Measurements from ENCODE around the gene WDR5. TPM values are rescaled to one million over a fixed set of nuclear protein-coding genes. Genes with fewer than 3 reads are reported as not detected.
A peak's percentile ranks its signal among the peaks of the same experiment; 100 is the strongest.

Gene WDR5
- total RNA-seq, 1 donor from 2014 or later, result 28.2 TPM

DNA sequence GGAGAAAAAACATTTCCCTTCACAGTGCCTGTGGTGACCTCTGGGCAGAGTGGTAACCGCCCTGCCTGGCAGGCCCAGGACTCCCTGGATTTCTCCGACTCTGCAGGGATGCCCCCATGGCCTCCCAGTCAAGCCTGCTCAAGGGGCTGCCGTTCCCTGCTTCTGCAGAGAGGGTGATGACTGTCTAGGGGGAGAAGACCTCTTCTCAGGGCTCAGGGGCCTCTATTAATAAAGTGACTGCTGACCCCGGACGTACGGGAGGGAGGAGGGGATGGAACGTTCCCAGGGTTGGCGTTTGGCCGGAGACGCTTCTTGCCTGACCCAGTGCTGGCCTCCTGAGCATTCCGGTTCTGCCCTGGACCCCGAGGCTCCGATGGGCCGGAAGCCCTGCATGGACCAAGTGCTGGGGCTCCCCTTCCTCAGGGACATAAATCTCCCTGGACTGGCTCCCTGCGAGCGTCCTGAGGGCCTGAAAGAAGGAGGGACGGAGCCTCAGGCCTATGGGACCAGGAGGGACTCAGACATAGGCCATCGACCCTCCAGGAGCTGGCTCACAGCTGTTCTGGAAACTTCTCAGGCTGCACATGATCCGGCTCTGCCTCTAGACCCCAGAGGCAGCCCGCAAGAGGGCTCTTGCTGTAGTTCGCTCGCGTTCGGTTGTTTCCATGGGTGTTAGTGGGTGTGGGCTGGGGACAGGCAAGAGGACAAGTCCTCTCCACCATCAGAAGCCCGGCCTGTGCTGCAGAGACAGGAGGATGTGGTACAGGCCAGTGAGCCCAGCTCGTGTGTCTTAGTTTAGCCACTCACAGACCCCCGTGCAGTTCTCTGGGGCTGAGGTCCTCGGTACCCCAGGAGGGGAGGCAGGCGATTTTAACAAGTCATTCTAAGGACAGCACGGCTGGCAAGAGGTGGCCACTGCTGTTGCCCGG lies 36.6 kb downstream of the WDR5 start:
- Histone ChIP-seq H3K4me1 (ENCODE audit: control insufficient read depth in 3 of 3, insufficient read depth in 3 of 3, low read length in 3 of 3) (peaks cover 29 to 35% (median 30%) of the 10 kb centered on the region in 3 donors), H3K27ac (ENCODE audit: low read depth, low read length) (peak overlapping the region; percentile 54), H3K36me3 (ENCODE audit: control insufficient read depth in 3 of 3, insufficient read depth in 3 of 3, low read length in 3 of 3) (no peaks in the 10 kb centered on the region), H3K9me3 (ENCODE audit: control insufficient read depth in 3 of 3, low read length in 3 of 3) (no peaks in the 10 kb centered on the region), H3K4me3 (ENCODE audit: low read length in 3 of 3) (no peak overlapping the region), H3K9ac (ENCODE audit: low read depth in 1 of 3, low read length in 3 of 3) (peak overlapping the region in 1 of 3 donors; percentile 40), H3K27me3 (ENCODE audit: control insufficient read depth in 3 of 3, insufficient read depth in 3 of 3, low read length in 3 of 3) (peaks cover 0 to 14% (median 10%) of the 10 kb centered on the region in 3 donors)

DNA sequence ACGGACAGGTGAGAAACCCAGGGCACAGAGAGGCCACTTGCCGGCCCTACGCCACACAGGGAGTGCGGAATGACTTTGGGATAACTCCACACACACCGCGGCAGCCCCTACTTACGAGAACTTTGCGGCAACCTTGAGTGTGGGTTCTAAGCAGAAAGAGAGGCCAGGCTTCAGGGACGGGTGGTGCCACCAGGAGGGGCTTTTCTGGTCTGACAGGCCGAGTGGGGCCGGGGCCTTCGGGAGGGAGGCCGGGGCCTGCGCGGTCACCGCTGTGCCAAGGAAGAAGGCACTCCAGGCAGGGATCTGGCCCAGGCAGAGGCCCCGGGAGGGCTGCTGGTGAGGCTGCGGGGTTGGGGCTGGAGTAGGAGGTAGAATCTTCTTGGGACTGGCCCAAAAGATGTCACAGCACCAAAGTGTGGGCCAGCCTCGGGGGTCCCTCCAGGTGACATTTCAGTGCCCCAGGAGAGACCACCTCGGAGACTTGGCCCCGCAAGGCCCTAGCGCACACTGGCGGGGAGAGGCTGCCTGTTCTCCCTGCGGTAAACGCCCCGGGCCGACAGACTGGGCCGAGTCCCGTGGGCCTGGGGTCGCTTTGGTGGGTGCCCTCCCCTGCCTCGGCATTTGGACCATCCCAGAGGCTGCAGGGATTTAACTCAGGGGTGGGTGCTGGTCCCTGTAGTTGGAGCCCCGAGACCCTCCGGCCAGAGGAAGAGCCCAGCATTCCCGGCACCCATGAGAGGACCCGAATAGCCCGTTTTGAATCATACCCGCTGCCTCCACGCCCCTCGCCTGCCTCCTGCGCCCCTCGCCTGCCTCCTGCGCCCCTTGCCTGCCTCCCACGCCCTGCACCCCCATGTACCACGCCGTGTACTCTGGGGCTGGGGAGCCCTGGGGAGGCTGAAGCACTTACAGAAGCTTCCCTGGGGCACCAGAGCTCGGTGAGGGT lies 37.5 kb downstream of the WDR5 start:
- no peaks in the 10 kb centered on the region for H3K9me3 ChIP-seq (ENCODE audit: control insufficient read depth in 3 of 3, low read length in 3 of 3)
- peaks cover 0 to 16% (median 10%) of the 10 kb centered on the region in 3 donors for H3K27me3 ChIP-seq (ENCODE audit: control insufficient read depth in 3 of 3, insufficient read depth in 3 of 3, low read length in 3 of 3)
- peak overlapping the region; percentile 28 for H3K27ac ChIP-seq (ENCODE audit: low read depth, low read length)
- no peak overlapping the region for H3K4me3 ChIP-seq (ENCODE audit: low read length in 3 of 3)
- no peak overlapping the region for H3K9ac ChIP-seq (ENCODE audit: low read depth in 1 of 3, low read length in 3 of 3)
- H3K4me1 ChIP-seq (ENCODE audit: control insufficient read depth in 3 of 3, insufficient read depth in 3 of 3, low read length in 3 of 3), result peaks cover 33 to 40% (median 35%) of the 10 kb centered on the region in 3 donors
- H3K36me3 ChIP-seq (ENCODE audit: control insufficient read depth in 3 of 3, insufficient read depth in 3 of 3, low read length in 3 of 3), result no peaks in the 10 kb centered on the region

DNA sequence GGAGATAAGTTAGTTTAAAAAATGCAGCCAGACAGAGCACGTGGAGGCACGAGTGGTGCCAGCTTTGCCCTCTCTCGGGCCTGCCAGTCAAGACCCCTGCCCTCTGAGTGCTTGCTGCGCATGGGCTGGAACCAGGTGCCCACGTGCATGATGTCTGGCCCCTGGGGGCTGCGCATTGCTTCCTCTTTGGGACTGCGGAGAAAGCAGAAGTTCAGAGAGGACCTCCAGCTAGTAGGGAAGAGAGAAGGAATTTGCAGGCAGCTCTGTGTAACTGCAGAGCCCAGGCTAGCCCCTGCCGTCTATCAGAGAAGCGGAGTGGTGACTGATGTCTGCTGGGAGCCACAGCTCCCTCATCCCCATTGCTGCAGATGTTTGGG lies 38.2 kb downstream of the WDR5 start:
- H3K4me3 ChIP-seq (ENCODE audit: low read length in 3 of 3), result no peak overlapping the region
- peaks cover 0 to 16% (median 10%) of the 10 kb centered on the region in 3 donors for H3K27me3 ChIP-seq (ENCODE audit: control insufficient read depth in 3 of 3, insufficient read depth in 3 of 3, low read length in 3 of 3)
- peaks cover 39 to 47% (median 42%) of the 10 kb centered on the region in 3 donors for H3K4me1 ChIP-seq (ENCODE audit: control insufficient read depth in 3 of 3, insufficient read depth in 3 of 3, low read length in 3 of 3)
- H3K27ac ChIP-seq (ENCODE audit: low read depth, low read length), result no peak overlapping the region
- no peaks in the 10 kb centered on the region for H3K36me3 ChIP-seq (ENCODE audit: control insufficient read depth in 3 of 3, insufficient read depth in 3 of 3, low read length in 3 of 3)
- H3K9me3 ChIP-seq (ENCODE audit: control insufficient read depth in 3 of 3, low read length in 3 of 3), result no peaks in the 10 kb centered on the region
- H3K9ac ChIP-seq (ENCODE audit: low read depth in 1 of 3, low read length in 3 of 3), result no peak overlapping the region

DNA sequence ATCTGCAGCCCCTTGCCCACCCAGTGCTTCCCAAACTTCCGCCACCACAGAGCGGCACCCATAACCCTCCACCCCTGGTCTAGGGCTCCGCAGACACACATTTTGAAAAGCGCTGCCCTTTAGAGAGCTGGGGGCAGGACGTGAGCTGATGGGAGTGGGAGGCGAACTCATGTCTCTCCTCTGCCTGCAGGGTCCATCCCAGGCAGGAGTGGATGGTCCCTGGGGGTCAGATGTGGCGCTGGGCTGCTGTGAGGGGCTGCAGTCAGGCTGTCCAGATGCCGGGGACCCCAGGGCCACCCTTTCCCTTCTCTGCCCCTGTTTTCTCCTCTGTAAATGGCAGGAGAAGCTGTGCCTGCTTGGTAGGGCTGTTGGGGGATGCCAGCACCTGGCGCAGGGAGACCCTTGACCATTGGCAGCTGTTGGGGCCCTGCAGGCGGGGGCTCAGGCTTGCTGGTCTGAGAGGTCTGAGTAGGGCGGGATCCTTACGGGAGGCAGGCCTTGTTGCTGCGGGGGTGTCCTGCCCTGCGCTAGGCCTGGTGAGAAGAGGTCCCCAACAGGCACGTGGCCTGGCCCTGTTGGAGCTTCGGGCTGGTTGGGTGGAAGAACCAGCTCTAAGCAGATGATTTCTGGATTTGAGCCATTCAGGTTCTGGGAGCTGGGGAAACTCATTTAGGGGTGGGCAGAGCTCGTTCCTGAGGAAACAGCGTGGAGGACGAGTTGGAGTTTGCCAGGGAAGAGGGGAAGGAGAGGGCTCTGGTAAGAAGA lies 38.8 kb downstream of the WDR5 start:
- H3K27ac ChIP-seq (ENCODE audit: low read depth, low read length), result no peak overlapping the region
- H3K27me3 ChIP-seq (ENCODE audit: control insufficient read depth in 3 of 3, insufficient read depth in 3 of 3, low read length in 3 of 3), result peaks cover 0 to 16% (median 10%) of the 10 kb centered on the region in 3 donors
- H3K4me1 ChIP-seq (ENCODE audit: control insufficient read depth in 3 of 3, insufficient read depth in 3 of 3, low read length in 3 of 3), result peaks cover 45 to 51% (median 45%) of the 10 kb centered on the region in 3 donors
- no peaks in the 10 kb centered on the region for H3K9me3 ChIP-seq (ENCODE audit: control insufficient read depth in 3 of 3, low read length in 3 of 3)
- no peaks in the 10 kb centered on the region for H3K36me3 ChIP-seq (ENCODE audit: control insufficient read depth in 3 of 3, insufficient read depth in 3 of 3, low read length in 3 of 3)
- H3K9ac ChIP-seq (ENCODE audit: low read depth in 1 of 3, low read length in 3 of 3), result peak overlapping the region in 1 of 3 donors; percentile 25
- H3K4me3 ChIP-seq (ENCODE audit: low read length in 3 of 3), result no peak overlapping the region

DNA sequence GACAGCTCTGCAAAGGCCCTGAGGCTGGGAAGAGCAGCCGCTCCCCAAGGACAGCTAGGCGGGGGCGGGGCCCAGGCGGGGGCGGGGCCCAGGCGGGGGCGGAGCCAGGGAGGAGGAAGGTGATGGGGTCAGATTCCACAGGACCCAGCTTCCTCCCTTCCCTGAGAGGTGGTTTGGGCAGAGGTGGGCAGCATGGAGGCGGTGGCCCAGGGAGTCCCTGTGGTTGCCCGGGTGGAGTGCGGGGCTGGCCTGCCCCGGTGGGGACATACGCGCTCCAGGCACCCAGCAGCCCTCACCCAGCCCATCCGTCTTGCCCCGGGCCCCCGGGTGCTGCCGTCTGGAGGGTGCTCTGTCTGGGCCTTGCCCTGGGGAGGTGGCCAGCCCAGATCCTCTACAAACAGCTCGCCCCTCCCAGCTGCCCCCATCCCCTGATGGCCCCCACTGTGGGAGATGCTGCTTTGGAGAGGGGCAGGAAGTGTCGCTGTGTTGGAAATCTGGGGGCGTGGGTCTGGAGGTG lies 39.5 kb downstream of the WDR5 start:
- peak overlapping the region in 1 of 3 donors; percentile 76 for H3K9ac ChIP-seq (ENCODE audit: low read depth in 1 of 3, low read length in 3 of 3)
- no peaks in the 10 kb centered on the region for H3K36me3 ChIP-seq (ENCODE audit: control insufficient read depth in 3 of 3, insufficient read depth in 3 of 3, low read length in 3 of 3)
- H3K27me3 ChIP-seq (ENCODE audit: control insufficient read depth in 3 of 3, insufficient read depth in 3 of 3, low read length in 3 of 3), result peaks cover 0 to 16% (median 10%) of the 10 kb centered on the region in 3 donors
- H3K9me3 ChIP-seq (ENCODE audit: control insufficient read depth in 3 of 3, low read length in 3 of 3), result no peaks in the 10 kb centered on the region
- no peak overlapping the region for H3K4me3 ChIP-seq (ENCODE audit: low read length in 3 of 3)
- H3K4me1 ChIP-seq (ENCODE audit: control insufficient read depth in 3 of 3, insufficient read depth in 3 of 3, low read length in 3 of 3), result peaks cover 45 to 51% (median 45%) of the 10 kb centered on the region in 3 donors
- no peak overlapping the region for H3K27ac ChIP-seq (ENCODE audit: low read depth, low read length)

DNA sequence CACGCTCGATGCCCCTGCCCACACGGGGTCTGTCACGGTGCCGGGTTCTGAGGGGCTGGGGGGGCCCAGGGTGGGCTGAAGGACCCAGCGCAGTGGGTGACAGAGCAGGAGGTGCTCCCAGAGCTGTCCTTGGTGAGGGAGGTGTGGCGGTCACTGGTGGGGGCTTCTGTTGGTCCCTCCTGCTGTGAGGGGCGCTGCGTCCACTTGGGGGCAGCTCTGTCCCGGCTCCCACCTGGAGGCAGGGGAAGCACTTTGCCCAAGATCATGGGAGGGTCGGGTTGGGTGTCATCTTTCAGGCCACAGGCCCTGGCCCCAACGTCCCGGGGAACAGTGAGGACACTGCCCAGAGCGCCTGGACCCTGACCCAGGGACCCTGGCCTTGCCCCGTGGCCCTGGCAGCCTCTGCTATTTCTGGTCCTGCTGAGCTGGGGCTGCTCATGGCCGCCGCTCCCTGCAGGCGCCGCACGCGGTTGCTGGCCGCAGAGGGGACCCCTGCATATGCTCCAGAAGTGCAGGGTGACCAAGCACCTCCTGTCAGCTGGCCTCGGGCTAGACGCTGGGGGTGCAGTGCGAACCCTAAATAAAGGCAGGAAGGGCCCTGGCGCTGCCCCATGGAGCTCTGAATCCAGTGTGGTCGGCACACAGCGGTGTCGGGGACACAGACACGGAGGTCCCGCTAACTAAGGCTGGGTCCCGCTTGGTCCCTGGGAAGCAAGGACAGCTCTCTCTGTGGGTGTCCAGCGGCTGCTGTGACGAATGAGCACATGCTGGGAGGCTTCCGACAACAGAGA lies 40.1 kb downstream of the WDR5 start:
- H3K27me3 ChIP-seq (ENCODE audit: control insufficient read depth in 3 of 3, insufficient read depth in 3 of 3, low read length in 3 of 3), result peaks cover 0 to 16% (median 10%) of the 10 kb centered on the region in 3 donors
- peaks cover 45 to 51% (median 45%) of the 10 kb centered on the region in 3 donors for H3K4me1 ChIP-seq (ENCODE audit: control insufficient read depth in 3 of 3, insufficient read depth in 3 of 3, low read length in 3 of 3)
- no peaks in the 10 kb centered on the region for H3K36me3 ChIP-seq (ENCODE audit: control insufficient read depth in 3 of 3, insufficient read depth in 3 of 3, low read length in 3 of 3)
- peak overlapping the region; percentile 43 to 67 (median 46) for H3K4me3 ChIP-seq (ENCODE audit: low read length in 3 of 3)
- H3K9me3 ChIP-seq (ENCODE audit: control insufficient read depth in 3 of 3, low read length in 3 of 3), result no peaks in the 10 kb centered on the region
- no peak overlapping the region for H3K27ac ChIP-seq (ENCODE audit: low read depth, low read length)
- H3K9ac ChIP-seq (ENCODE audit: low read depth in 1 of 3, low read length in 3 of 3), result peak overlapping the region; percentile 38 to 76 (median 47)

DNA sequence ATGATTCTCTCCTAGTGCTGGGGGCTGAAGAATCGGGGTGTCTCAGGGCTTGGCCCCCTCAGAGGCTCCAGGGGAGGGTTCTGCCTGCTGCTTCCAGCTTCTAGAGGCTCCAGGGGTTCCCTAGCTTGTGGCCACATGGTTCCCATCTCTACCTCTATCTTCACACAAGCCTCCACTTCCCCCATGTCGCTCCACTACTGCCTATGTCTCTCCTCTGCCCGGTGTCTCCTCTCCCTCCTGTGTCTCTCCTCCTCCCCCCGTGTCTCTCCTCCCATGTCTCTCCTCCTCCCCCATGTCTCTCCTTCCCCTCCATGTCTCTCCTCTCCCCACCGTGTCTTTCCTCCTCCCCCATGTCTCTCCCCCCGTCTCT lies 40.7 kb downstream of the WDR5 start:
- Histone ChIP-seq H3K36me3 (ENCODE audit: control insufficient read depth in 3 of 3, insufficient read depth in 3 of 3, low read length in 3 of 3) (no peaks in the 10 kb centered on the region), H3K27ac (ENCODE audit: low read depth, low read length) (no peak overlapping the region), H3K4me3 (ENCODE audit: low read length in 3 of 3) (peak overlapping the region in 2 of 3 donors; percentile 43 to 67), H3K9ac (ENCODE audit: low read depth in 1 of 3, low read length in 3 of 3) (peak overlapping the region in 2 of 3 donors; percentile 47 to 76), H3K4me1 (ENCODE audit: control insufficient read depth in 3 of 3, insufficient read depth in 3 of 3, low read length in 3 of 3) (peaks cover 44 to 51% (median 45%) of the 10 kb centered on the region in 3 donors), H3K9me3 (ENCODE audit: control insufficient read depth in 3 of 3, low read length in 3 of 3) (no peaks in the 10 kb centered on the region), H3K27me3 (ENCODE audit: control insufficient read depth in 3 of 3, insufficient read depth in 3 of 3, low read length in 3 of 3) (peaks cover 0 to 16% (median 10%) of the 10 kb centered on the region in 3 donors)

DNA sequence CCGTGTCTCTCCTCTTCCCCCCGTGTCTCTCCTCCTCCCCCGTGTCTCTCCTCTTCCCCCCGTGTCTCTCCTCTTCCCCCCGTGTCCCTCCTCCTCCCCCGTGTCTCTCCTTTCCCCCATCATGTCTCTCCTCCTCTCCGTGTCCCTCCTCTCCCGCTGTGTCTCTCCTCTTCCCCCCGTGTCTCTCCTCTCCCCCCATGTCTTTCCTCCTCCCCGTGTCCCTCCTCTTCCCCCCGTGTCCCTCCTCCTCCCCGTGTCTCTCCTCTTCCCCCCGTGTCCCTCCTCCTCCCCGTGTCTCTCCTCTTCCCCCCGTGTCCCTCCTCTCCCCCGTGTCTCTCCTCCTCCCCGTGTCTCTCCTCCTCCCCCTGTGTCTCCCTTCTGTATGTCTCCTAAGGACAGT lies 41.3 kb downstream of the WDR5 start:
- H3K27ac ChIP-seq (ENCODE audit: low read depth, low read length), result no peak overlapping the region
- peaks cover 0 to 16% (median 10%) of the 10 kb centered on the region in 3 donors for H3K27me3 ChIP-seq (ENCODE audit: control insufficient read depth in 3 of 3, insufficient read depth in 3 of 3, low read length in 3 of 3)
- no peak overlapping the region for H3K9ac ChIP-seq (ENCODE audit: low read depth in 1 of 3, low read length in 3 of 3)
- no peaks in the 10 kb centered on the region for H3K9me3 ChIP-seq (ENCODE audit: control insufficient read depth in 3 of 3, low read length in 3 of 3)
- H3K4me3 ChIP-seq (ENCODE audit: low read length in 3 of 3), result no peak overlapping the region
- H3K4me1 ChIP-seq (ENCODE audit: control insufficient read depth in 3 of 3, insufficient read depth in 3 of 3, low read length in 3 of 3), result peaks cover 41 to 49% (median 42%) of the 10 kb centered on the region in 3 donors
- H3K36me3 ChIP-seq (ENCODE audit: control insufficient read depth in 3 of 3, insufficient read depth in 3 of 3, low read length in 3 of 3), result no peaks in the 10 kb centered on the region
